ENCODE data around the gene TXNDC12. TPM values are rescaled to one million over a fixed set of nuclear protein-coding genes. Genes with fewer than 3 reads are reported as not detected.
"Not testable (repeated sequence)": the region's sequence is repeated elsewhere in the genome, so short reads cannot be mapped to it uniquely, and the experiment has no call there.

The TXNDC12 gene
- total RNA-seq, 1 donor from 2014 or later, result 16.4 TPM

DNA sequence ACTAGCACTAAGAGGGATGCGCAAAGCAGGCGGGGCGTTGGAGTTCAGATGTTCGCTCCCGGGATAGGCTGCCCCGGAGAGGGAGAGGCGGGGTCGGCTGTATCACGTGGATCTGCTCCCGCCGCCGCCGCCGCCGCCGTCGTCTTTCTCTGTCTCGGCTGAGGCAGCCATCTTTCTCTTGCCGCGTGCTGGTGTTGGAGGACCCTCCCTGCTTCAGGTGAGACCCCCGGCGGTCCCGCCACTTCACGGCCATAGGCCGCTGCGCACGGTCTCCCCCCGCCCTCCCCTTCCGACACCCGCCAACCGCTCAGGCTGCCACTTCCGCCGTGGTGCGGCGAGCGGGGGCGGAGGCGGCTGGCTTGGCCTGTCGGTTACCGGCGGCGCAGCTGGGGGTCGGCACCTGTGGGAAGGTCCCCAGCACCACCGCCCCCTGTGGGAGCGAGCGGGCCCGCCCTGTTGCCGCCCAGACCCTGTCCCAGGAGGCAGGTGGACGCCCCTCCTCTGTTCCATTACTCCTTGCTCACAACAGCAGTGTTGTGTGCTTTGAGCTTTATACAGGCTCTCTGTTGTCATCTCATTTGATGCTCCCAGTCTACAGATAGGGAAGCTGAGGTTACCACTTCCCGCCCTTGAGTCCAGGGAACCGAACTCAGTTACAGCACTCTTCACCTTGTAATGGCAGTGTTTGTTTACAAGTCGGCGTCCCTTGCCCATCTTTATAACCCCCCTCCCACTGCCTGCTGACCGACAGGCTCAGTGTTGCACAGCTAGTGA is 1.4 kb upstream of the TXNDC12 start, which contains the start of gene BTF3L4:
BTF3L4 (plus strand) TSS at position 133 of the 774 bp plus-strand sequence. CDS start 3,553 bp downstream, outside the sequence.
- peaks cover 5 to 19% of the 10 kb centered on the region in 2 donors for H3K36me3 ChIP-seq
- DNase-seq (ENCODE audit: low spot score in 2 of 2), result peak; percentile 85 to 97
- H3K4me3 ChIP-seq, result peak within 1 kb of the TSS; percentile 84 to 90
- H3K27ac ChIP-seq, result peak within 1 kb of the TSS; percentile 91 to 95
- intact Hi-C loops (cut with DNase I), result loop anchor here (1.0 to 10.0 kb wide), 6 partner anchors 23 to 1092 kb away; partner anchors contain the start of genes CC2D1B, EPS15, FAF1 and KTI12
- TF ChIP-seq, protein P1, sequence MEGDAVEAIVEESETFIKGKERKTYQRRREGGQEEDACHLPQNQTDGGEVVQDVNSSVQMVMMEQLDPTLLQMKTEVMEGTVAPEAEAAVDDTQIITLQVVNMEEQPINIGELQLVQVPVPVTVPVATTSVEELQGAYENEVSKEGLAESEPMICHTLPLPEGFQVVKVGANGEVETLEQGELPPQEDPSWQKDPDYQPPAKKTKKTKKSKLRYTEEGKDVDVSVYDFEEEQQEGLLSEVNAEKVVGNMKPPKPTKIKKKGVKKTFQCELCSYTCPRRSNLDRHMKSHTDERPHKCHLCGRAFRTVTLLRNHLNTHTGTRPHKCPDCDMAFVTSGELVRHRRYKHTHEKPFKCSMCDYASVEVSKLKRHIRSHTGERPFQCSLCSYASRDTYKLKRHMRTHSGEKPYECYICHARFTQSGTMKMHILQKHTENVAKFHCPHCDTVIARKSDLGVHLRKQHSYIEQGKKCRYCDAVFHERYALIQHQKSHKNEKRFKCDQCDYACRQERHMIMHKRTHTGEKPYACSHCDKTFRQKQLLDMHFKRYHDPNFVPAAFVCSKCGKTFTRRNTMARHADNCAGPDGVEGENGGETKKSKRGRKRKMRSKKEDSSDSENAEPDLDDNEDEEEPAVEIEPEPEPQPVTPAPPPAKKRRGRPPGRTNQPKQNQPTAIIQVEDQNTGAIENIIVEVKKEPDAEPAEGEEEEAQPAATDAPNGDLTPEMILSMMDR (IDR thresholded peaks at IDR 0.05), result no peak
- H3K27me3 ChIP-seq, result no peaks in the 10 kb centered on the region
- peaks cover 3 to 17% of the 10 kb centered on the region in 2 donors for H3K4me1 ChIP-seq
- no peaks in the 10 kb centered on the region for H3K9me3 ChIP-seq

DNA sequence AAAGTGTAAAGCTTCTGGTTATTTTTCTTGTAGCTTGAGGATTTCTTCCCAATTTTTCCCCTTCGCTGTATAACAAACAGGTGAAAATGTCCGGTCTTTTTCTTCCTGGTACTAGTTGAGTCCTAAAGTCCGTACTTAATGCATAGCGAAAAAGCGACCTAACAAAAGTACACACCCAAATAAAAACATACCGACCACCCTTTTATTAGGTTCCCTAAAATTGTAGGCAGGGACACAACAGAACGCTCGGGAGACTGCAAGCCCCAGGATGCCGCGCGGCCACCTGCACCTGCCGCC is 823 bp upstream of the TXNDC12 start:
- TF ChIP-seq, protein P1 (IDR thresholded peaks at IDR 0.05), result no peak
- H3K27me3 ChIP-seq, result no peaks in the 10 kb centered on the region
- peaks cover 3 to 14% of the 10 kb centered on the region in 2 donors for H3K36me3 ChIP-seq
- H3K27ac ChIP-seq, result peak overlapping the region; percentile 77 to 91
- peak overlapping the region; percentile 84 to 90 for H3K4me3 ChIP-seq
- H3K9me3 ChIP-seq, result no peaks in the 10 kb centered on the region
- intact Hi-C loops (cut with DNase I), result loop anchor here (1.0 to 10.0 kb wide), 8 partner anchors 23 to 1091 kb away; partner anchors contain the start of genes CC2D1B, EPS15, FAF1 and KTI12
- no peak for DNase-seq (ENCODE audit: low spot score in 2 of 2)
- peaks cover 3 to 17% of the 10 kb centered on the region in 2 donors for H3K4me1 ChIP-seq

DNA sequence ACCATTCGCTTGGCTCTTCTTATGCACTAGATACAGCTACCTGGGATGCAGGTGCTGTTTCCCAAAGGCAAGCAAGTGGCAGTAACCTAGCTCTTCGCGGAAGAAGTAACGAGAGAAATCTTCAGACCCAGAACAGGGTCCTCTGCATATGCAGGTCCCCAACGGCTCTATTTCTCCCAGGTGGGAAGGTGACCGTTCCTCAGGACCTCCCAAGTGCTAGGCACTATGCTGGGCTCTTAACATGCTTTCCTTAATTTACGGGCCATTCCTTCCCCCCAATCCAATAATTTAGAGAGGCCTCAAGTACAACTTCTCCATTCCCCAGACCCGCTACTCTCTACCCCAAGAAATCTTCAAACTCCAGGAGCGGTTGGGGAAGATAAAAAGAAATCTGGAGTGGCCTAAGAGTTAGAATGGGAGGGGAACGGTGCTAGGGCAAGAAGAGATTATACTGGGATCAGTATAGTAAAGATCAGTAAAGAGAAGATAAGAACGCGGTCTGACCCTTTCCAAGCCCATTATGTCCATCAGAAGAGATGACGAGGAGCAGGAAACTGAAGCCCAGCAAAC is 410 bp downstream of the TXNDC12 start:
- H3K4me3 ChIP-seq, result peak overlapping the region; percentile 84 to 90
- peaks cover 0 to 6% of the 10 kb centered on the region in 2 donors for H3K36me3 ChIP-seq
- TF ChIP-seq, protein P1 (IDR thresholded peaks at IDR 0.05), result no peak
- intact Hi-C loops (cut with DNase I), result loop anchor here (2.0 to 10.0 kb wide), 7 partner anchors 88 to 1090 kb away; partner anchors contain the start of genes CC2D1B, EPS15, FAF1 and NRDC
- H3K4me1 ChIP-seq, result peaks cover 3 to 17% of the 10 kb centered on the region in 2 donors
- H3K9me3 ChIP-seq, result no peaks in the 10 kb centered on the region
- H3K27ac ChIP-seq, result peak overlapping the region; percentile 77 to 91
- DNase-seq (ENCODE audit: low spot score in 2 of 2), result no peak
- no peaks in the 10 kb centered on the region for H3K27me3 ChIP-seq

DNA sequence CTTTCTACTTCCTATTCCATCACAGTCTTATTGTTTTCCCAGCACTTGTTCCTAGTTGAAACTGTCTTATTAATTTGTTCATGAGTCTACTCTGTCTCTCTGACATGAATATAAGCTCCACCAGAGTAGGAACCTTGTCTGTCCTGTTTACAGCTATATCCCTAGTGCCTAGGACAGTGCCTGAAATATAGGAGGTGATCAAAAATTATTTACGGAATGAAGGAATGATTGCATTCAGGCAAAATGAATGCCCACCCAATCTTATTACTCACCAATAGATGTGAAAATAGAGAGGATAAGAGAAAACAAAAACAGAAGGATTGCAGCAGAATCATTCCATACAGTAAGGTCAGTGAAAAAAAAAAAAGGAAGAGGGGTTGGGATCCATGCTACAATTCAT is 1.1 kb downstream of the TXNDC12 start:
- no peak for DNase-seq (ENCODE audit: low spot score in 2 of 2)
- Histone ChIP-seq H3K9me3 (no peaks in the 10 kb centered on the region), H3K4me3 (peak overlapping the region; percentile 84 to 90), H3K27me3 (no peaks in the 10 kb centered on the region), H3K36me3 (peaks cover 0 to 6% of the 10 kb centered on the region in 2 donors), H3K4me1 (peaks cover 3 to 17% of the 10 kb centered on the region in 2 donors), H3K27ac (no peak overlapping the region)
- TF ChIP-seq, protein P1 (IDR thresholded peaks at IDR 0.05), result no peak
- intact Hi-C loops (cut with DNase I), result loop anchor here (2.0 to 10.0 kb wide), 4 partner anchors 89 to 1089 kb away; partner anchors contain the start of genes EPS15, FAF1, NRDC and ZFYVE9

DNA sequence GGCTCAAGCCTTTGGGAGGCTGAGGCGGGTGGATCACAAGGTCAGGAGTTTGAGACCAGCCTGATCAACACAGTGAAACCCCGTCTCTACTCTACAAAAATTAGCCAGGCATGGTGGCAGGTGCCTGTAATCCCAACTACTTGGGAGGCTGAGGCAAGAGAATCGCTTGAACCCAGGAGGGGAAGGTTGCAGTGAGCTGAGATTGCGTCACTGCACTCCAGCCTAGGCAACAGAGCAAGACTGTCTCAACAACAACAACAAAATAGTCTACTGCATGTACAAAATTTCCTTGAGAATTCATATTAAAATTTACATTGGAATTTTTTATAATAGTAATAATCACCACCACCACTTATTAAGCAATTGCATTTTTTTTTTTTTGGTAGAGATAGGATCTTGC is 5.7 kb downstream of the TXNDC12 start:
- DNase-seq (ENCODE audit: low spot score in 2 of 2), result not testable (repeated sequence)

DNA sequence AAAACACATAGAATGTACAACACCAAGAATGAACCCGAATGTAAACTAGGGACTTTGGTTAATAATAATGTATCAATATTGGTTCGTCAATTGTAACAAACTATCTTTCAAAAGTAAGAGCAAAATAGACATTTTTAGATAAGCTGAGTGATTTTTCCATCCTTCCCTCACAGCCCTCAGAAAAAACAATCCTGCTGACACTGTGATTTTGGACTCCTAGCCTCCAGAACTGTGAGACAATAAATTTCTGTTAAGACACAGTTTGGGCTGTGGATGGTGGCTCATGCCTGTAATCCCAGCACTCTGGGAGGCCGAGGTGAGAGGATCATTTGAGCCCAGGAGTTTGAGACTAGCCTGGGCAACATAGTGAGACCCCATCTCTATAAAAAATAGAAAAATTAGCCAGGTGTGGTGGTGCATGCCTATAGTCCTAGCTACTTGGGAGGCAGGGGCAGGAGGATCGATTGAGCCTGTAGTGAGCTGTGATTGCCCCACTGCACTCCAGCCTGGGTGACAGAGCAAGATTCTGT is 9.3 kb downstream of the TXNDC12 start:
- H3K36me3 ChIP-seq; H3K4me1 ChIP-seq; H3K27me3 ChIP-seq; H3K4me3 ChIP-seq; intact Hi-C loops (cut with DNase I); H3K9me3 ChIP-seq; DNase-seq (ENCODE audit: low spot score in 2 of 2); H3K27ac ChIP-seq: not testable (repeated sequence)

More for the DNA sequence above, 5.7 kb downstream of the TXNDC12 start:
- H3K4me3 ChIP-seq; H3K4me1 ChIP-seq; H3K36me3 ChIP-seq; intact Hi-C loops (cut with DNase I); H3K27me3 ChIP-seq; H3K9me3 ChIP-seq; H3K27ac ChIP-seq: not testable (repeated sequence)
